CD4-positive, alpha-beta T cell (primary cell): ENCODE data around the gene S100A2. TPM values are rescaled to one million over a fixed set of nuclear protein-coding genes. Genes with fewer than 3 reads are reported as not detected.

Source experiments
- ATAC-seq: fragments of 200-7000 bp; cut with Tn5 transposase; one replicate; pipeline ENCODE4 v1.10.0; 2022; ENCODE audit warnings: mild to moderate bottlenecking; ENCODE audit not compliant: poor library complexity
- CTCF ChIA-PET: fragments of 350-600 bp; sonication (Branson Sonifier 250); formaldehyde crosslinking; loops from one replicate; lab custom pipeline; 2021; ENCODE audit warnings: antibody characterized with exemption, inconsistent platforms; lab: Charles Lee
- POLR2A ChIA-PET: fragments of 350-600 bp; sonication (Branson Sonifier 250); formaldehyde crosslinking; loops from one replicate; lab custom pipeline; 2021; ENCODE audit warnings: antibody characterized with exemption, inconsistent platforms; lab: Charles Lee
- DNase-seq, 14 experiments: peaks; one replicate each; pipeline ENCODE4 v3.0.0-alpha.2; 2013 to 2020; ENCODE audit warnings: mixed read lengths in 2 of 14
- H3K27ac ChIP-seq, 2 donors: one replicate each; pipeline versions ENCODE4 v1.5.1 to v1.7.0; 2013; ENCODE audit warnings: low read length in 2 of 2, low read depth in 1 of 2, mild to moderate bottlenecking in 1 of 2
- H3K27me3 ChIP-seq, 2 experiments: 1 replicate in 1 of 2; 2 replicates in 1 of 2; pipeline versions ENCODE4 v1.6.1 to v1.7.0; 2013; ENCODE audit warnings: low read length in 2 of 2, control low read depth in 1 of 2, mild to moderate bottlenecking in 1 of 2, moderate library complexity in 1 of 2; ENCODE audit not compliant: insufficient read depth in 2 of 2, control insufficient read depth in 1 of 2
- H3K36me3 ChIP-seq: one replicate; pipeline ENCODE4 v1.6.1; 2013; ENCODE audit warnings: low read length, control low read depth; ENCODE audit not compliant: insufficient read depth
- H3K4me1 ChIP-seq: one replicate; pipeline ENCODE4 v1.6.1; 2013; ENCODE audit warnings: low read length, control low read depth; ENCODE audit not compliant: insufficient read depth
- H3K4me3 ChIP-seq: one replicate; pipeline ENCODE4 v1.5.1; 2013; ENCODE audit warnings: mild to moderate bottlenecking, low read length, moderate library complexity
- H3K9me3 ChIP-seq, 2 experiments: 1 replicate in 1 of 2; 2 replicates in 1 of 2; pipeline versions ENCODE4 v1.6.1 to v1.7.0; 2013; ENCODE audit warnings: low read length in 2 of 2, mild to moderate bottlenecking in 2 of 2, control low read depth in 1 of 2, moderate library complexity in 1 of 2; ENCODE audit not compliant: control insufficient read depth in 1 of 2, insufficient read depth in 1 of 2
- H3K27ac Mint-ChIP-seq: one replicate; pipeline ENCODE4 v1.8.0; 2020; ENCODE audit warnings: mixed read lengths
- H3K27me3 Mint-ChIP-seq: one replicate; pipeline ENCODE4 v1.8.0; 2021; ENCODE audit warnings: mixed read lengths
- H3K36me3 Mint-ChIP-seq: one replicate; pipeline ENCODE4 v1.8.0; 2021; ENCODE audit warnings: low read depth, mixed read lengths
- H3K4me1 Mint-ChIP-seq: one replicate; pipeline ENCODE4 v1.8.0; 2021; ENCODE audit warnings: low read depth, mixed read lengths
- H3K4me3 Mint-ChIP-seq: one replicate; pipeline ENCODE4 v1.8.0; 2020; ENCODE audit warnings: mild to moderate bottlenecking, mixed read lengths
- H3K9me3 Mint-ChIP-seq: one replicate; pipeline ENCODE4 v1.8.0; 2020; ENCODE audit warnings: mixed read lengths
- CTCF ChIP-seq: fragments of 200-600 bp; IDR thresholded peaks from one replicate; pipeline ENCODE4 v1.8.0; 2022; ENCODE audit warnings: antibody characterized with exemption, mild to moderate bottlenecking
- intact Hi-C, 2 experiments: fragments of 100-400 bp; cut with DNase I in 1 of 2; cut with micrococcal nuclease in 1 of 2; formaldehyde crosslinking; loops; one replicate each; pipeline versions ENCODE4 v1.15.1 to v1.9.0; 2023 to 2025; cut with DNase I, micrococcal nuclease
- total RNA-seq, 174 experiments: library from RNA in 2 of 174; stranded (reverse) in 2 of 174; gene quantifications; one replicate each; pipeline ENCODE4 v1.2.3 and lab custom pipeline; 2021 to 2026

The S100A2 gene
- total RNA-seq, 2 experiments from 2014 or later: not detected

GRCh38 chr1:153547560-153548551 is 17.8 kb downstream of the S100A2 start:
- DNase-seq: no peak
- Mint-ChIP-seq H3K9me3 (no peaks in the 10 kb centered on the region), H3K27ac (peak overlapping the region; percentile 98), H3K27me3 (no peaks in the 10 kb centered on the region), H3K36me3 (peaks cover 28% of the 10 kb centered on the region), H3K4me3 (peak overlapping the region; percentile 62), H3K4me1 (peaks cover 47% of the 10 kb centered on the region)
- Histone ChIP-seq H3K9me3 (no peaks in the 10 kb centered on the region), H3K27me3 (no peaks in the 10 kb centered on the region), H3K4me1 (peaks cover 62% of the 10 kb centered on the region), H3K36me3 (peaks cover 20% of the 10 kb centered on the region), H3K4me3 (no peak overlapping the region), H3K27ac (no peak overlapping the region)
- CTCF ChIA-PET: interaction anchor here (0.6 to 1.4 kb wide), 2 partner anchors 15 to 21 kb away, joined by 3 to 5 read pairs; no protein-coding TSS in a partner anchor
- no peak for ATAC-seq
- TF ChIP-seq CTCF: no peak
- POLR2A ChIA-PET: interaction anchor here (0.7 to 1.2 kb wide), 2 partner anchors 14 to 16 kb away, joined by 3 read pairs; no protein-coding TSS in a partner anchor
- intact Hi-C loops: loop anchor here in 1 of 2 experiments (2.0 to 5.0 kb wide), 2 partner anchors 19 to 84 kb away; partner anchors contain the start of gene CHTOP

- ATAC-seq (no peak), DNase-seq (no peak)
- Mint-ChIP-seq H3K4me3 (peak overlapping the region; percentile 88), H3K27ac (peak overlapping the region; percentile 98), H3K36me3 (peaks cover 34% of the 10 kb centered on the region), H3K9me3 (no peaks in the 10 kb centered on the region), H3K27me3 (no peaks in the 10 kb centered on the region), H3K4me1 (peaks cover 56% of the 10 kb centered on the region)
- intact Hi-C loops: loop anchor here in 1 of 2 experiments (2.0 to 5.0 kb wide), 2 partner anchors 20 to 85 kb away; partner anchors contain the start of gene CHTOP
- no peak for TF ChIP-seq CTCF
- CTCF ChIA-PET: interaction anchor here (1.4 to 6.4 kb wide), 2 partner anchors 13 to 22 kb away, joined by 3 to 55 read pairs; partner anchors contain the start of gene S100A6
- Histone ChIP-seq H3K27me3 (no peaks in the 10 kb centered on the region), H3K36me3 (peaks cover 26% of the 10 kb centered on the region), H3K4me1 (peaks cover 71% of the 10 kb centered on the region), H3K27ac (peak overlapping the region; percentile 83 to 85), H3K4me3 (no peak overlapping the region), H3K9me3 (no peaks in the 10 kb centered on the region)
- POLR2A ChIA-PET: interaction anchor here (2.4 to 4.4 kb wide), 3 partner anchors 13 to 87 kb away, joined by 14 to 246 read pairs (median 40); partner anchors contain the start of genes CHTOP and S100A6
These were observed 18.7 kb downstream of the S100A2 start for GRCh38 chr1:153546796-153547559.

GRCh38 chr1:153546371-153546770 is 19.3 kb downstream of the S100A2 start:
- ChIA-PET POLR2A (interaction anchor here (1.3 to 4.4 kb wide), 4 partner anchors 12 to 237 kb away, joined by 3 to 246 read pairs (median 27); partner anchors contain the start of genes CHTOP and S100A6), CTCF (interaction anchor here (0.6 to 6.4 kb wide), 3 partner anchors 13 to 36 kb away, joined by 4 to 55 read pairs (median 7); partner anchors contain the start of gene S100A6)
- Histone ChIP-seq H3K4me1 (peaks cover 77% of the 10 kb centered on the region), H3K27ac (peak overlapping the region; percentile 83 to 85), H3K4me3 (peak overlapping the region; percentile 82), H3K27me3 (no peaks in the 10 kb centered on the region), H3K36me3 (peaks cover 26% of the 10 kb centered on the region), H3K9me3 (no peaks in the 10 kb centered on the region)
- ATAC-seq (no peak), DNase-seq (no peak)
- Mint-ChIP-seq H3K27me3 (no peaks in the 10 kb centered on the region), H3K9me3 (no peaks in the 10 kb centered on the region), H3K27ac (peak overlapping the region; percentile 98), H3K4me1 (peaks cover 62% of the 10 kb centered on the region), H3K4me3 (peak overlapping the region; percentile 88), H3K36me3 (peaks cover 38% of the 10 kb centered on the region)
- TF ChIP-seq CTCF: no peak
- intact Hi-C loops: loop anchor here in 1 of 2 experiments (2.0 to 5.0 kb wide), 2 partner anchors 20 to 86 kb away; partner anchors contain the start of gene CHTOP
